K562 (cell line): ENCODE data around the gene B2M.
"Not testable (repeated sequence)": the region's sequence is repeated elsewhere in the genome, so short reads cannot be mapped to it uniquely, and the experiment has no call there.

ENCODE experiments used
- NFIC ChIP-seq: fragments of 450-650 bp; IDR thresholded peaks from 2 replicates; pipeline ENCODE4 v1.6.1; 2017; ENCODE audit warnings: mild to moderate bottlenecking, inconsistent platforms
- TF ChIP-seq, protein P1 (sequence below), 2 experiments: fragments of 450-650 bp; formaldehyde crosslinking in 1 of 2; IDR thresholded peaks; 2 replicates each; pipeline versions ENCODE4 v1.4.0 to v1.6.1; 2014 to 2020; ENCODE audit warnings: mild to moderate bottlenecking in 2 of 2, borderline replicate concordance in 1 of 2, low read depth in 1 of 2
- TF ChIP-seq, protein P2 (sequence below), 3 experiments: IDR thresholded peaks in 2 of 3; conservative IDR thresholded peaks in 1 of 3; 2 replicates each; pipeline ENCODE4 v1.5.1; 2011 to 2012; ENCODE audit warnings: low read length in 3 of 3, mild to moderate bottlenecking in 3 of 3, control low read depth in 2 of 3, improper control_type of control experiment in 1 of 3, inconsistent platforms in 1 of 3, low read depth in 1 of 3, mixed read lengths in 1 of 3, moderate library complexity in 1 of 3; ENCODE audit not compliant: insufficient read depth in 2 of 3

DNA sequence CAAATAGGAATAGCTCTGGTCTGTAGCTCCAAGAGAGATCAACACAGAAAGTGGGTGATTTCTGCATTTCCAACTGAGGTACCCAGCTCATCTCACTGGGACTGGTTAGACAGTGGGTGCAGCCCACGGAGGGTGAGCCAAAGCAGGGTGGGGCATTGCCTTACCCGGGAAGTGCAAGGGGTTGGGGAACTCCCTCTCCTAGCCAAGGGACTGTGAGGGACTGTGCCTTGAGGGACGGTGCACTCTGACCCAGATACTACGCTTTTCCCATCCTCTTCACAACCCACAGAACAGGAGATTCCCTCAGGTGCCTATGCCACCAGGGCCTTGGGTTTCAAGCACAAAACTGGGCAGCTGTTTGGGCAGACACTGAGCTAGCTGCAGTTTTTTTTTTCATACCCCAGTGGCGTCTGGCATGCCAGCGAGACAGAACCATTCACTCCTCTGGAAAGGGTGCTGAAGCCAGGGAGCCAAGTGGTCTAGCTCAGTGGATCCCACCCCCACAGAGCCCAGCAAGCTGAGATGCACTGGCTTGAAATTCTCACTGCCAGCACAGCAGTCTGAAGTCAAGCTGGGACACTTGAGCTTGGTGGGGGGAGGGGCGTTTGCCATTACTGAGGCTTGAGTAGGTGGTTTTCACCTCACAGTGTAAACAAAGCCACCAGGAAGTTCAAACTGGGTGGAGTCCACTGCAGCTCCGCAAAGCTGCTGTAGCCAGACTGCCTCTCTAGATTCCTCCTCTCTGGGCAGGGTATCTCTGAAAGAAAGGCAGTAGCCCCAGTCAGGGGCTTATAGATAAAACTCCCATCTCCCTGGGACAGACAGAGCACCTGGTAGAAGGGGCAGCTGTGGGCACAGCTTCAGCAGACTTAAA is 28.3 kb upstream of the B2M start:
- TF ChIP-seq, protein P1, sequence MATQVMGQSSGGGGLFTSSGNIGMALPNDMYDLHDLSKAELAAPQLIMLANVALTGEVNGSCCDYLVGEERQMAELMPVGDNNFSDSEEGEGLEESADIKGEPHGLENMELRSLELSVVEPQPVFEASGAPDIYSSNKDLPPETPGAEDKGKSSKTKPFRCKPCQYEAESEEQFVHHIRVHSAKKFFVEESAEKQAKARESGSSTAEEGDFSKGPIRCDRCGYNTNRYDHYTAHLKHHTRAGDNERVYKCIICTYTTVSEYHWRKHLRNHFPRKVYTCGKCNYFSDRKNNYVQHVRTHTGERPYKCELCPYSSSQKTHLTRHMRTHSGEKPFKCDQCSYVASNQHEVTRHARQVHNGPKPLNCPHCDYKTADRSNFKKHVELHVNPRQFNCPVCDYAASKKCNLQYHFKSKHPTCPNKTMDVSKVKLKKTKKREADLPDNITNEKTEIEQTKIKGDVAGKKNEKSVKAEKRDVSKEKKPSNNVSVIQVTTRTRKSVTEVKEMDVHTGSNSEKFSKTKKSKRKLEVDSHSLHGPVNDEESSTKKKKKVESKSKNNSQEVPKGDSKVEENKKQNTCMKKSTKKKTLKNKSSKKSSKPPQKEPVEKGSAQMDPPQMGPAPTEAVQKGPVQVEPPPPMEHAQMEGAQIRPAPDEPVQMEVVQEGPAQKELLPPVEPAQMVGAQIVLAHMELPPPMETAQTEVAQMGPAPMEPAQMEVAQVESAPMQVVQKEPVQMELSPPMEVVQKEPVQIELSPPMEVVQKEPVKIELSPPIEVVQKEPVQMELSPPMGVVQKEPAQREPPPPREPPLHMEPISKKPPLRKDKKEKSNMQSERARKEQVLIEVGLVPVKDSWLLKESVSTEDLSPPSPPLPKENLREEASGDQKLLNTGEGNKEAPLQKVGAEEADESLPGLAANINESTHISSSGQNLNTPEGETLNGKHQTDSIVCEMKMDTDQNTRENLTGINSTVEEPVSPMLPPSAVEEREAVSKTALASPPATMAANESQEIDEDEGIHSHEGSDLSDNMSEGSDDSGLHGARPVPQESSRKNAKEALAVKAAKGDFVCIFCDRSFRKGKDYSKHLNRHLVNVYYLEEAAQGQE (IDR thresholded peaks at IDR 0.05; ENCODE audit: borderline replicate concordance), result not testable (repeated sequence)
- TF ChIP-seq, protein P1 (CRISPR knock-in tag; IDR thresholded peaks at IDR 0.05; ENCODE audit: low read depth), result not testable (repeated sequence)
- TF ChIP-seq, protein P2, sequence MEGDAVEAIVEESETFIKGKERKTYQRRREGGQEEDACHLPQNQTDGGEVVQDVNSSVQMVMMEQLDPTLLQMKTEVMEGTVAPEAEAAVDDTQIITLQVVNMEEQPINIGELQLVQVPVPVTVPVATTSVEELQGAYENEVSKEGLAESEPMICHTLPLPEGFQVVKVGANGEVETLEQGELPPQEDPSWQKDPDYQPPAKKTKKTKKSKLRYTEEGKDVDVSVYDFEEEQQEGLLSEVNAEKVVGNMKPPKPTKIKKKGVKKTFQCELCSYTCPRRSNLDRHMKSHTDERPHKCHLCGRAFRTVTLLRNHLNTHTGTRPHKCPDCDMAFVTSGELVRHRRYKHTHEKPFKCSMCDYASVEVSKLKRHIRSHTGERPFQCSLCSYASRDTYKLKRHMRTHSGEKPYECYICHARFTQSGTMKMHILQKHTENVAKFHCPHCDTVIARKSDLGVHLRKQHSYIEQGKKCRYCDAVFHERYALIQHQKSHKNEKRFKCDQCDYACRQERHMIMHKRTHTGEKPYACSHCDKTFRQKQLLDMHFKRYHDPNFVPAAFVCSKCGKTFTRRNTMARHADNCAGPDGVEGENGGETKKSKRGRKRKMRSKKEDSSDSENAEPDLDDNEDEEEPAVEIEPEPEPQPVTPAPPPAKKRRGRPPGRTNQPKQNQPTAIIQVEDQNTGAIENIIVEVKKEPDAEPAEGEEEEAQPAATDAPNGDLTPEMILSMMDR (IDR thresholded peaks at IDR 0.05 in 2 of 3, conservative IDR thresholded peaks at IDR 0.05 in 1 of 3; ENCODE audit: insufficient read depth in 2 of 3, low read depth in 1 of 3, low read length in 3 of 3), result not testable (repeated sequence)
- TF ChIP-seq NFIC, result peak; percentile 58; the same call in 1 of the 2 replicates
